ENCODE results near the gene PEX14. TPM values are rescaled to one million over a fixed set of nuclear protein-coding genes. Genes with fewer than 3 reads are reported as not detected.

The PEX14 gene
- total and polyA plus RNA-seq, 9 of the 15 experiments (the other 6 are each of a cell fraction or from before 2014, with no cell fraction given) = 2.6 to 45.7 (median 22.7) TPM

GRCh38 chr1:10634075-10634427 lies 159.3 kb downstream of the PEX14 start:
- peaks cover 3% of the 10 kb centered on the region for H3K9me1 ChIP-seq (ENCODE audit: control insufficient read depth, insufficient read depth, low read length)
- no peak overlapping the region for H3K4me3 ChIP-seq
- CTCF ChIA-PET (ENCODE audit: low intra/inter-chr PET ratio) = no interaction called here
- no peak overlapping the region for H2AFZ ChIP-seq (ENCODE audit: low read depth, low read length)
- ATAC-seq (no peak; the same call in 2 of the 3 replicates), FAIRE-seq (no peak), DNase-seq (ENCODE audit: extremely low read depth in 1 of 4, low spot score in 3 of 4) (no peak)
- 82% methylated on average over 8 of the region's 8 CpGs for WGBS (ENCODE audit: insufficient coverage, low coverage, missing lambda C conversion rate)
- H4K20me1 ChIP-seq (replicated peaks; ENCODE audit: control insufficient read depth, insufficient read depth, low read length) = no peaks in the 10 kb centered on the region
- intact Hi-C loops (cut with micrococcal nuclease) = no loop called here
- H3K27ac ChIP-seq (ENCODE audit: extremely low read depth, low read depth, low read length) = no peak overlapping the region
- peaks cover 24% of the 10 kb centered on the region; the same call in 1 of the 3 replicates for H3K36me3 ChIP-seq (ENCODE audit: control insufficient read depth, insufficient read depth, low read length)
- H3K4me1 ChIP-seq (replicated peaks in 1 of 2; ENCODE audit: control insufficient read depth in 2 of 2, insufficient read depth in 2 of 2, low read length in 2 of 2) = peaks cover 0 to 48% of the 10 kb centered on the region in 2 experiments; a peak in 1 of 5 replicates
- TF ChIP-seq EGR1 (conservative IDR thresholded peaks at IDR 0.05) = no peak
- no peak for TF ChIP-seq LEF1 (IDR thresholded peaks at IDR 0.05)
- no peak for TF ChIP-seq TEAD1 (CRISPR knock-in tag; IDR thresholded peaks at IDR 0.05)
- TF ChIP-seq KAT8 (IDR thresholded peaks at IDR 0.05; ENCODE audit: low read depth) = no peak
- TF ChIP-seq MECOM (CRISPR knock-in tag; IDR thresholded peaks at IDR 0.05) = no peak
- TF ChIP-seq SPI1 (IDR thresholded peaks at IDR 0.05; ENCODE audit: borderline replicate concordance, low read depth, low read length) = no peak
- no peak for TF ChIP-seq ZNF23 (CRISPR knock-in tag; IDR thresholded peaks at IDR 0.05)
- no peak for TF ChIP-seq ZNF780A (CRISPR knock-in tag; IDR thresholded peaks at IDR 0.05)
- TF ChIP-seq ZFP36 (IDR thresholded peaks at IDR 0.05; ENCODE audit: low read depth, low read length, partially characterized antibody) = no peak
- no peak for TF ChIP-seq ELK1 (CRISPR knock-in tag; IDR thresholded peaks at IDR 0.05)
- TF ChIP-seq ZNF592 (IDR thresholded peaks at IDR 0.05) = no peak
- no peak for TF ChIP-seq SRSF9 (IDR thresholded peaks at IDR 0.05; ENCODE audit: borderline replicate concordance, low read depth, low read length)
- TF ChIP-seq MCM3 (IDR thresholded peaks at IDR 0.05) = no peak
- TF ChIP-seq FOXK1 (CRISPR knock-in tag; IDR thresholded peaks at IDR 0.05; ENCODE audit: borderline replicate concordance) = no peak
- no peak for TF ChIP-seq DACH1 (IDR thresholded peaks at IDR 0.05; ENCODE audit: partially characterized antibody)
- no peak for TF ChIP-seq GTF2E2 (tag; IDR thresholded peaks at IDR 0.05)
- no peak for TF ChIP-seq ZNF511 (CRISPR knock-in tag; IDR thresholded peaks at IDR 0.05)
- no peak overlapping the region for H3K9ac ChIP-seq (ENCODE audit: insufficient read depth in 1 of 2, low read depth in 2 of 2, low read length in 2 of 2)
- no peaks in the 10 kb centered on the region for H3K9me3 ChIP-seq (replicated peaks; ENCODE audit: control insufficient read depth, insufficient read depth, low read depth, low read length)
- H3K4me2 ChIP-seq (ENCODE audit: insufficient read depth, low read length) = no peak overlapping the region
- no TSS peak for BruUV-seq (replicated peaks)
- in situ Hi-C loops (cut with MboI) = no loop called here
- H3K79me2 ChIP-seq (ENCODE audit: control insufficient read depth, insufficient read depth, low read length) = no peaks in the 10 kb centered on the region
- peaks cover 0 to 5% of the 10 kb centered on the region in 2 experiments; a peak in 1 of 5 replicates for H3K27me3 ChIP-seq (ENCODE audit: control insufficient read depth in 2 of 2, insufficient read depth in 2 of 2, low read length in 2 of 2)
- POLR2A ChIA-PET = interaction anchor here (0.6 to 2.2 kb wide), 2 partner anchors 10 to 32 kb away, joined by 3 to 6 read pairs; no protein-coding TSS in a partner anchor
